Globus pallidus (tissue), 1 donor: Measurements from ENCODE around the gene NXPE4.

Source experiments
- DNase-seq: peaks from one replicate; pipeline ENCODE4 v3.0.0-alpha.2; 2015; ENCODE audit warnings: low spot score

Gene NXPE4

GRCh38 chr11:114559425-114560310 is 35.9 kb downstream of the NXPE4 start, which contains the start of gene NXPE1:
TSS of gene NXPE1 (minus strand) at chr11:114559881. CDS start at chr11:114551201, 8,680 bp downstream.
- DNase-seq = no peak

- no peak for DNase-seq
Measured at GRCh38 chr11:114556135-114556534, 39.5 kb downstream of the NXPE4 start.

GRCh38 chr11:114553642-114554041 is 41.9 kb downstream of the NXPE4 start:
- no peak for DNase-seq

DNA sequence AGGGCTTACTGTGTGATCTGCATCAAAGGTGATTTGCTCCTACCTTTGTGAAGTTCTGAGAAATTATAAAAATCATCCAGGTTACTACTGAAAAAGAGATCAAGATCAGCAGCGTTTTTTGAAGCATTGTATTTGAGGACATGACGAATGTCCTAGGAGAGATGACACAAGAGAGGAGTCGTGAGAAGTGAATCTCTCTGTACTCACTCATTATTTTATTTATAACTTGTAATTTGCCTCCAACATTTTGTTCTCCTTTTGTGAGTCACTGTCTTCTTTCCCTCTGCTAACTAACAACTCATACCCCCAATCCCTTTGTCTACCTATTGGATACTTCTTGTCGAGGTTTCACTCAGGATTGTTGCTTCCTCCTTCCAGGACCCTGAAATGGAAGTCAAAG is 44.5 kb downstream of the NXPE4 start:
- DNase-seq = no peak

- no peak for DNase-seq
Measured at GRCh38 chr11:114525682-114526081, 69.9 kb downstream of the NXPE4 start.

DNA sequence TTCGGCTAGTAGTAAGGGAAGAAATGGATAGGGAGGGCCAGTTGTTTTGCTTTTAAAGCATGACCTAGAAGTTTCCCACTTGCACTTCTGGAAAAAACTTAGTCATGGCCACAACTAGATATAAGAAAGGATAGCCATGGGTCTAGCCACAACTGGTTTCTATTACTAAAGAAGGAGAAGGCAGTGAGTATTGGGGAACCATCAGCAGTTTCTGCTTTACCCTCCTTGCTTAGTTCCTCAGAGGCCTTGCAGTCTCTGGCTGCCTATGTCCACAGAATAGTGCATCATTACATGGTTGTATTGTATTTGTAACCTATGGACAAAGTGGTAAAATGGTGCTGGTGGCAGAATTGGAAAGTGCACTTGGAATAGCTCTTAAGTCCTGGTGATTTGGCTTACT is 71.5 kb downstream of the NXPE4 start:
- no peak for DNase-seq

GRCh38 chr11:114522818-114523217 is 72.8 kb downstream of the NXPE4 start:
- no peak for DNase-seq
